ENCODE measurements around the gene TRMU.
A peak's percentile ranks its signal among the peaks of the same experiment; 100 is the strongest.
"Not testable (repeated sequence)": the region's sequence is repeated elsewhere in the genome, so short reads cannot be mapped to it uniquely, and the experiment has no call there.

Gene TRMU

GRCh38 chr22:46378426-46379065 is 43.0 kb downstream of the TRMU start:
- H3K4me3 ChIP-seq (ENCODE audit: low read depth, low read length): no peak overlapping the region
- no peak for DNase-seq (ENCODE audit: low read depth)

- H3K4me3 ChIP-seq (ENCODE audit: low read depth, low read length): no peak overlapping the region
- DNase-seq (ENCODE audit: low read depth): no peak
Observed at GRCh38 chr22:46379066-46379930, 43.8 kb downstream of the TRMU start.

GRCh38 chr22:46380069-46380468 is 44.6 kb downstream of the TRMU start:
- H3K4me3 ChIP-seq (ENCODE audit: low read depth, low read length): no peak overlapping the region
- no peak for DNase-seq (ENCODE audit: low read depth)

- H3K4me3 ChIP-seq (ENCODE audit: low read depth, low read length): no peak overlapping the region
- no peak for DNase-seq (ENCODE audit: low read depth)
Observed at GRCh38 chr22:46380581-46380980, 45.1 kb downstream of the TRMU start.

- DNase-seq (ENCODE audit: low read depth): no peak
- no peak overlapping the region for H3K4me3 ChIP-seq (ENCODE audit: low read depth, low read length)
Observed at GRCh38 chr22:46381142-46381541, 45.6 kb downstream of the TRMU start.

- DNase-seq (ENCODE audit: low read depth): no peak
- H3K4me3 ChIP-seq (ENCODE audit: low read depth, low read length): no peak overlapping the region
Observed at GRCh38 chr22:46381731-46382130, 46.2 kb downstream of the TRMU start.

GRCh38 chr22:46382524-46382923 is 47.0 kb downstream of the TRMU start:
- no peak overlapping the region for H3K4me3 ChIP-seq (ENCODE audit: low read depth, low read length)
- no peak for DNase-seq (ENCODE audit: low read depth)

GRCh38 chr22:46386312-46386711 is 50.8 kb downstream of the TRMU start:
- H3K4me3 ChIP-seq (ENCODE audit: low read depth, low read length): no peak overlapping the region
- no peak for DNase-seq (ENCODE audit: low read depth)

GRCh38 chr22:46387748-46388147 is 52.2 kb downstream of the TRMU start:
- DNase-seq (ENCODE audit: low read depth): no peak
- no peak overlapping the region for H3K4me3 ChIP-seq (ENCODE audit: low read depth, low read length)

GRCh38 chr22:46388647-46389046 is 53.1 kb downstream of the TRMU start:
- no peak for DNase-seq (ENCODE audit: low read depth)
- no peak overlapping the region for H3K4me3 ChIP-seq (ENCODE audit: low read depth, low read length)

GRCh38 chr22:46389081-46389480 is 53.6 kb downstream of the TRMU start:
- no peak overlapping the region for H3K4me3 ChIP-seq (ENCODE audit: low read depth, low read length)
- no peak for DNase-seq (ENCODE audit: low read depth)

- DNase-seq (ENCODE audit: low read depth): no peak
- H3K4me3 ChIP-seq (ENCODE audit: low read depth, low read length): peak overlapping the region; percentile 34
Observed at GRCh38 chr22:46390105-46390651, 54.7 kb downstream of the TRMU start.

GRCh38 chr22:46390652-46391301 is 55.3 kb downstream of the TRMU start:
- peak overlapping the region; percentile 34 for H3K4me3 ChIP-seq (ENCODE audit: low read depth, low read length)
- peak; percentile 20 for DNase-seq (ENCODE audit: low read depth)

- no peak for DNase-seq (ENCODE audit: low read depth)
- H3K4me3 ChIP-seq (ENCODE audit: low read depth, low read length): no peak overlapping the region
Observed at GRCh38 chr22:46391486-46392136, 56.1 kb downstream of the TRMU start.

GRCh38 chr22:46392137-46392844 is 56.8 kb downstream of the TRMU start:
- H3K4me3 ChIP-seq (ENCODE audit: low read depth, low read length): no peak overlapping the region
- DNase-seq (ENCODE audit: low read depth): no peak

GRCh38 chr22:46393873-46394272 is 58.4 kb downstream of the TRMU start:
- no peak overlapping the region for H3K4me3 ChIP-seq (ENCODE audit: low read depth, low read length)
- DNase-seq (ENCODE audit: low read depth): no peak

- no peak overlapping the region for H3K4me3 ChIP-seq (ENCODE audit: low read depth, low read length)
- DNase-seq (ENCODE audit: low read depth): no peak
Observed at GRCh38 chr22:46394622-46395021, 59.1 kb downstream of the TRMU start.

- H3K4me3 ChIP-seq (ENCODE audit: low read depth, low read length): no peak overlapping the region
- no peak for DNase-seq (ENCODE audit: low read depth)
Observed at GRCh38 chr22:46395145-46395544, 59.6 kb downstream of the TRMU start.

- DNase-seq (ENCODE audit: low read depth); H3K4me3 ChIP-seq (ENCODE audit: low read depth, low read length): not testable (repeated sequence)
Observed at GRCh38 chr22:46397049-46397448, 61.5 kb downstream of the TRMU start.
